HG03159 (cell line): Measurements from ENCODE around the gene CCDC158.
"Not testable (repeated sequence)": the region's sequence is repeated elsewhere in the genome, so short reads cannot be mapped to it uniquely, and the experiment has no call there.

Source experiments
- ATAC-seq: cut with Tn5 transposase; IDR thresholded peaks from one replicate; pipeline ENCODE4 v1.9.1; 2021; ENCODE audit warnings: mild to moderate bottlenecking, moderate library complexity; ENCODE audit not compliant: unreplicated experiment

Gene CCDC158

DNA sequence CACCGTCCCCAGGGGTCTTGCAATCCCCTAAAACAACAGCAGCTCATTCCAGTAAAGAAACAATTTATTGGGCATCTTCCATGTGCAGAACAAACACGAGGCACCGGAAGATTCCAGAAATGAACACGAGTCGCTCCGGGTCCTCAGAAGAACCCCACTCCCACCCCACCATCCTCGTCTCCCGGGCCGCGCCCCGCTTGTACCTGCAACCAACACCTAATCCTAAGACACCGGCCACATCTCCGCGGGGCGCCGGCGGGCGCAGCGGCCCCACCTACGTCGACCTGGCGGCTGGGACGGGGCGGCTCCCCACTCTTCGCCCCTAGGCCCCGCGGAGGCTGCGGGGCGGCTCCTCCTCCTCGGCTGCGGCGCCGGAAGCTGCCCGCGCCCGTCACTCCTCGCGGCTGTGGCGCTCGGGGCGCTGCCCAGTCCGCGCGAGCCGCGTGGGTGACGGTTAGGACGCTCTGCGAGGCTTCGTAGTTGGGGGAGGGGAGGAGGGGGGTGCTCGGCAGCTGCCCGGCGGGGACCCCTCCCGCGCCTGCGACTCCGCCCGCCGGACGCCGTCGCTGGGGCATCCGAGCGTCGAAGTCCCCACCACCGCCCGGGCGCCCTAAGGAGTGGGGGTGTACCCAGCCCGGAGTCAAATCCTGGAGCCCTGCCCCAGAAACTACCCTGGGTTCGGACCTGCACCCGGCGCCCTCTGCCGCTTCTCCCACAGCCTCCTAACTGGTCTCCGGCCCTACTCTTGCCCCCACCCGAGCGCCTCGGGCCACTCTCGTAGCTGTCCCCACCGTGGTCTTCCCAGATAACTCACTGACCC, at the start of gene CCDC158:
Gene CCDC158, minus strand, starts transcription at position 380 of the 820 bp plus-strand sequence. CDS start 17,934 bp downstream, outside the sequence.
- no peak for ATAC-seq

DNA sequence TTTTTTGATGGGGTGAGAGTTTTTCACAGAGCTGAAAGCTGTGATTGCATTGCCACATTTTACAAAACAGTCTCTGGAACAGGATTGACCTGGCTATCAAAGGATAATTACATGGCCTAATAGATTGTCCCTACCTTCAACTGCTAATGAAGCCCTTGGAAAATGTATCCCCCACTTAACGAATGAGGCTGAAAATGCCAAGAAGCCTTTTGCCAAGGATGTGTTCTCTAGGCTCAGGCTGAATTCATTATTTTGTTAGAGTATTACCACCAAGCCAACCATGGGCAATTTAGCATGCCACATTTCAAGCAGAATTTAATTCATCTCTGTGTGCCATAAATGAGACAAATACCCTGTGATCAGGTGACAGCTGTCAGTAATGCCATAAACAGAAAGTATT, 49.6 kb upstream of the CCDC158 start:
- no peak for ATAC-seq

DNA sequence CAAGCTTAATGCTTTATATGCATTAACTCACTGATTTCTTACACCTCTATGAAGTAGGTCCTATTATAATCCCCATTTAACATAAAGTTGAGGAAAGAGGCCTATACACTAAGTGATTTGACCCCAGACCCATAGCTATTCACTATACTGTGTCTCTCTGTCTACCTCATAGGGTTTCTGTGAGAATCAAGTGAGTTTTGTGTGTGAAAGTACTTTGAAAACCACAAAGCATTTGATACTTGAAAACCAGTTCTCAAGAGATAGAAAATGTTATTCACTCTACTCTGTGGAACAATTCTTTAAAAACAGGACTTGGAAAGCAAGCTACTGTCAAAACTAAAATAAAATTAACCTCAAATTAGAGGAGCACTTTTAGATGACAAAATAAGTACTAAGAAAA, 49.1 kb upstream of the CCDC158 start:
- no peak for ATAC-seq

DNA sequence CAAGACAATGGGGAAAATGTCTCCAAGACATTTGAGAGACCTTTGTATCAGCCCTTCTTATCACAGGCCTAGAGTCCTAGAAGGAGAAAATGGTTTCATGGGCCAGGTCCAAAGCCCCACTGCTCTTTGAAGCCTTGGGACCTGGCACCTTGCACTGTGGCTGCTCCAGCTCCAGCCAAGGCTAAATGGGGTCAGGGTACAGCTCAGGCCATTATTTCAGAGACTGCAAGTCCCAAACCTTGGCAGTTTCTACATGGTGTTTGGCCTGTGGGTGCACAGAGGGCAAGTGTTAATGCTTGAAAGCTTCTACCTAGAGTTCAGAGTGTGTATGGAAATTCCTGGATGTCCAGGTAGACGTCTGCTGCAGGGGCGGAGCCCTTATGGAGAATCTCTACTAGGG, 42.6 kb upstream of the CCDC158 start:
- ATAC-seq: no peak

DNA sequence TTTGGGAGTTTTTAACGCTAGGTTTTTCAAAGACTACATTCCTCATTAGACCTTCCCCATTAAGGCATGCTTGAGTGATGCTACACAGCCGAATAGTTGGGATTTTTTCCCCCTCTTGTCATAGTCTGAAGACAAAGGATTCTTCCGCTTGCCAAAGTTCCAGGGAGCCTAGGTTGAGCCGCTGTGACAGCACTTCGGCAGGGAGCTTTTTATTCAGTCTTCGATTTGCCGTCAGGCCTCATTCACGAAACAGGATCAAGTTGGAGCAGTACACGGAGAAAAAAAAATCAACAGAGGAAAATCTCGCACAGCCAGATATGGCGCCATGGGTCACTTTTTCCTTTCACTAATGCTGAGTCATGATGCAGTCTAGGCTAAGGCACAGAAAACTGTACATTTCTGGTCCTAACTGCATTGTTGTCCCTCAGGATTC, 38.4 kb upstream of the CCDC158 start:
- ATAC-seq: no peak

DNA sequence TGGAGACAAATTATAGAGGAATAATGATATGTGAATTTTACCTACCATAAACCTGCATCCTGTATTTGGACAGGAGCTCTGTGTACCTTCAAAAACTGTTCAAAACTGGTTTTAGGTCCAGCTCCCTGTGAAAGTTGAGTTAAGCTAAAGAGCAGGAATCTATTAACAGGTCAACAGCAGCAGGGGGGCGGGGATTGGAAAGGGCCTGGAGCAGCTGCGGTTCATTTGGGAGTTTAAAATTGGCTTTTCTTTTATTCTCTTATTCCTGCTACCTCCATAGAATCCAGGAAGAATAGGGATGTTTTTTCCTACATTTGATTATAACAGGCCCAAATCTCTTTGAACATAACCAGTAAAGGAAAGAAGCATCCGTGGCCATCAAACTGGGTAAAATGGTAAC, 37.9 kb upstream of the CCDC158 start:
- ATAC-seq: no peak

DNA sequence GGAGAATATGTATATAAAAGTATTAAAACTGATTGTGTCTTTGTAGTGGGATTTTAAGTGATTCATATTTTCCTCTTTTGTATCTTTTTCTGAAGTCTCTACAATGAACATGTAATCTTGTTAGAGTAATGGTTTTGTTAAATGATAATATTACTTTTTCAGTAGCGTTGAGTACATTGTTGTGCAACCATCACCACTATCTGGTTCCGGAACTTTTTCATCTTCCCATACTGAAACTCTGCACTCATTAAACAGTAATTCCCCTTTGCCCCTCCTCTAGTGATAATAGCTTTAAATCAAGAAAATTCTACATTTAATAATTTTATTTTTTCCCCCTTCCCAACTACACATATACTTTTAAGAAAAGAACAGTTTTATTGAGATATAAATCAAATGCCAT, 37.4 kb upstream of the CCDC158 start:
- ATAC-seq: no peak

DNA sequence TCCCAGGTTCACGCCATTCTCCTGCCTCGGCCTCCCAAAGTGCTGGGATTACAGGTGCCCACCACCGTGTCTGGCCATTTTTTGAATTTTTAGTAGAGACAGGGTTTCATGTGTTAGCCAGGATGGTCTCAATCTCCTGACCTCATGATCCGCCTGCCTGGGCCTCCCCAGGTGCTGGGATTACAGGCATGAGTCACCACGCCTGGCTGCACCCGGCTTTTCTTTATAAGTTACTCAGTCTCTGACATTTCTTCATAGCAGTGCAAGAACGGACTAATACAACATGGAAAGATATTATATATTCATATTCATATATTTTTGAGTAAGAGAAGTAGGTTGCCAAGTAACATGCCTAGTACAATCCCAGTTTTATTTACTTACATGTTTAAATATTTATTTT, 36.9 kb upstream of the CCDC158 start:
- ATAC-seq: no peak

DNA sequence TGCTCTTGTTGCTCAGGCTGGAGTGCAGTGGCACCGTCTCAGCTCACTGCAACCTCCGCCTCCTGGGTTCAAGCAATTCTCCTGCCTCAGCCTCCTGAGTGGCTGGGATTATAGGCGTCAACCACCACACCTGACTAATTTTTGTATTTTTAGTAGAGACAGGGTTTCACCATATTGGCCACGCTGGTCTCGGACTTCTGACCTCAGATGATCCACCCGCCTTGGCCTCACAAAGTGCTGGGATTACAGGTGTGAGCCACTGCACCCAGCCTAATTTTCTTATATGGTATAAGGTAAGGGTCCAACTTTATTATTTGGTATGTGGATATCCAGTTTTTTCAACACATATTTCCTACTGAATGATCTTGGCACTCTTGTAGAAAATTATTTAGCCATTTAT, 33.1 kb upstream of the CCDC158 start:
- ATAC-seq: not testable (repeated sequence)

DNA sequence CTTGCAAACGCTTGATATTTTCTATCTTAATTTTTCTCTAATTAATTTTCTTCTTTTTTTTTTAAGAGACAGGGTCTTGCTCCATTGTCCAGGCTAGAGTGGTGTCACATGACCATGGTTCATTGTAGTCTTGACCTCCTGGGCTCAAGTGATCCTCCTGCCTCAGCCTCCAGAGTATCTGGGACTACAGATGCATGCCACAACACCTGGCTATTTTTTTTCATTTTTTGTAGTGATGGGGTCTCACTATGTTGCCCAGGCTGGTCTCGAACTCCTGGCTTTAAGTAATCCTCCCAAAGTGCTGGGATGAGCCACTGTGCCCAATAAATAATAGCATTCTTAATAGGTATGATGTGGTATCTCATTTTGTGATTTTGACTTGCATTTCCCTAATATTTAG, 32.3 kb upstream of the CCDC158 start:
- ATAC-seq: no peak

DNA sequence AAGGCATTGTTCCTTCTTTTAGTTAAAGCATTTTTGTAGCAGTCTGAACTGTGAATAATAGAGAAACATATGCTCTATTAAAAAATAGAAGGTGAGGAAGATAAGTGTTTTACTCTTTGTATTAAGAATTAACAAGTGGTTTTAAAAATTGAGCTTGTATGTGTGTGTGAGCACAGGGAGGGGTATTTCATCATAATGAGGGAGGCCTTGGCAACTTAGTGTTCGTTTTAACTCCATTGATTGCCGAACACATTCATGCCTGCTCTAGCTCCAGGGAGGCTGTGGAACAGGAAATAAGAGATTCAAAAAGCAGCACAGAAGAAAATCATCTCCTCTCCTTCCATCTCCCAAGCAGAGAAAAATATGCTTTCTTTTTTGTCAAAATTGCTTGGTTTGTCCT, 28.9 kb upstream of the CCDC158 start:
- ATAC-seq: no peak

DNA sequence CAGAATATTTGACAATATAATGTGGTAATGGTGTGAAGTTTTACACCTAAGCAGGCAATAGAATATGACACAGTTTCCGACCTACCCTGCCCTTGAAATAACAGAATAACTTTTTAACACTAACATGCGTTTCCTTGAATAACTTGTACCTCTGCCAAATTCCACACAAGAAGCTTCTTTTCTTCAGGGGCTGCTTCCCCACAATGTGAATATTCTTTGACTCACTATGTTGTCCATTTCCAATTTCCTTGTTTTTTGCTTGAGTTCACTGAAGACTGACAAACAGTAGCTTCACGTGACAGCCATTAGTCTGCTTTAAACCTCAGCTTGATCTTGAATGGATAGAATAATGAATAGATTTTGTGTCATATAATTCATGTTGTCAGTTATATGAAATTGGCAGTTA, 28.4 kb upstream of the CCDC158 start:
- ATAC-seq: no peak

DNA sequence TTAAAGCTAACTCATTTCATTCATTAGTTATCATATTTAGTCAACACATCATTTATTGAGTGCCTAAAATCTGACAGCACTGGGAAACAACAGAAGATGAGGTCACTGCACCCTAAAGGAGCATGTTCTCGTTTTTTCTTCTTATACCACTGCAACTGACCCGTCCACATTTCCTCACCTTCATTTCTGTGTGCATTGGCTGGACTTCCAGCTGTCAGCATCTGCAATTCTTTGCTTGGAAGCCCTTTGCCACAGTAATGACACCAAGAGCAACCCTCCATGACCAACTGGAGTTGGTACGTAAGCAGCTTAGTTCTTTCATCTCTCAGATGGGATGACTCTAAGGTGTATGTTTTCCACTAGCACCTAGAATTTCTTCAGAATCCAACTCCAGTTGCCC, 27.3 kb upstream of the CCDC158 start:
- no peak for ATAC-seq

DNA sequence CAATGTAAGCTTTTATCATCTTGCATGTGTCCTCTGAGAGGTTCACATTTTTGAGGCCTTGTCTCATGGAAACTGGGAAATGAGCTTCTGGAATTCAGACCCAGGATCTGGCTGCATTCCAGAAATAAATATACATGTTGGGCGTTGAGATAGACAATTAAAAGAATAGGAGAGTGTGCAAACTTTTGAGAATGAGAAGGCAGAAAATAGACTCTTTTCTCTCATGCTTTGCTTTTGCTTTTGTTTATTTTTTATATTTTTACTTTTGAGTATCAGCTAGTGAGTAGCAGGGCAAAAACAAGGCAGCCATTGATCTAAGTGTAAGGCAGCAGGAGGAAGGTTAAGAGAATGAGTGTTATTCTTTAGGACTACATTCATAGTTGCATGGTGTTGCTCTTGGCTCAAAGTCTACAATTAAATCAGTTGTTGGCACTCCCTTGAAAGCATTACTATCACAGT, 26.5 kb upstream of the CCDC158 start:
- no peak for ATAC-seq

DNA sequence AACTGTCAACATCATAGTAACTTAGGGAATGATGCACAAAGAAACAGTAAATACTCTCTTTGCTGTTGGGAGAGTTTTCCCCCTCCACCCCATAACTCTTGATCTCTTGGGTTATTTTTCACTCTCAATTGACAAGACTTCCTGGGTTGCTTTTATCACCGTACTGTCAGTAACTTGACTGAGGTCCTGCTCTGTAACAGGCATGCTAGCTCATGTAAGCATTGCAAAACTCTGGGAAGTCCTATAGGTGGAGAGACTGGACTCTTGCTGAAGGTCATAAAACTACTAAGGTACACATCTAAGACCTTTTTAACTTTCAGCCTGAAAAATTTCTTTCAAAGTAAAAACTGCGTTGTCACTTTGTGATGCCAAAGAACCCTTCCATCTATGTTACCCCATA, 25.0 kb upstream of the CCDC158 start:
- ATAC-seq: no peak

DNA sequence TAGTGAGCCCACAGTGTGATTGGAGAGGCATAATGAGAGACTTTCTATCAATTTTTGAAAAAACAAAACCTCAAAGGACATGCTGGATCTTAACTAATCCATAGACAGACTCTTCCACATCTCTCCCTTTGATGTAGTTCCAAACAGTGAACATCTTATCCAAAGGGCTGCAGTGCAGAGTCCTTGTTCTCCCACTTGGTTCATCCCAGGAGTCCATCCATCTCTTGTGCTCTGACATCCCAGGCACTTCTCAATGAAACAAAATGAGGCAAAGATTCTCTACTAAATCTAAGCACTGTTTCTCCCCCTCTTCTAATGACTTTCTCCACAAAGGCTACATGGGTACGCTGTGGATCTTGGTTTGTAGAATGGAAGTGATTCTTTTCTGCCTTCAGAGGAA, 22.4 kb upstream of the CCDC158 start:
- ATAC-seq: no peak

DNA sequence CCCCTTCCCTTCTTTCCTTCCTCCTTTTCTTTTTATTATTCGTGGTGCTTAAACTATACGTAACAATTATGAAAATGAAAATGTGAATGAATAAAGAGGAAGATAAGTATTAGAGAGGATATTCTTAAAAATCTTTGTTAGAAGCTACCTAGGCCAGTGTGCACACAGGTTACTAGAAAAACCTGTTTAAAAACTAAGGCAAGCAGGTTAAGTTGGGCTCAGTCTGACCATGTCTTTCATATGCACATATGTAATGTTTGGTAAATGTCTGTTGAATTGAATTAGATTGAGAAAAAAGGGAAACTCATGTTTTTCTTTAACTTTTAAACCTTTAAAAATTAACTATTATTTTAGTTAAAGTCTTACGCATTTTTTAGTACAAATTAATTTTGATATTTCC, 21.9 kb upstream of the CCDC158 start:
- ATAC-seq: no peak

DNA sequence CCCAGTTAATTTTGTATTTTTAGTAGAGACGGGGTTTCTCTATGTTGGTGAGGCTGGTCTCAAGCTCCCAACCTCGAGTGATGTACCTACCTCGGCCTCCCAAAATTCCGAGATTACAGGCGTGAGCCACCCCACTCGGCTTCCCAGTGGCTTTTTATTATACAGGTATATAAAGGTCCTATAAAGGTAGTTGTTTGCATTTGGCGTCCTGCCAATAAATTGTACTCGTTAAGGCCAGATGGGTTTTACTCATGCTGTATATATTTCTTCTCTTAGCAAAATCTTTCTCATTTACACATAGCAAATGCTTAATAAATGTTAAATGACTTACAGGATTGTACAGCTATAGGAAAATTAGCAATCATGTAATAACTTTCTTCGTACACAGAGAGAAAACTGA, 20.9 kb upstream of the CCDC158 start:
- no peak for ATAC-seq

DNA sequence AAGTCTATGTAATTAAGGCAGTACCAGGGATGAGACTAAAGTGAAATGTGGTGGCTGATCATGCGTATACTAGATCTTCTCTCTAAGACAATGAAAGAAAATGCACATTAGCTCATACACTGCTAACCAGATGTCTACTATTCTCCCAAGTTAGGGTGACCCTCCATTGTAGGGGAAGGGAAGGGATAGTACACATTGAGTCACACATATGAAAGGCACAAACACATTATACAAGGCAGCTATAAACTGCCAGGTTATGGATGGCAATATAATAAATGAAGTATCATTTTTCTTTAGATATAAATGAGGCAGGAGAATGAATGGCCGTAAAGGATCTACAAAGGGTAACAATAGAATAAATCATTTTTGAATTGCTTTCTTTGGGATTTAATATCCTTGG, 18.6 kb upstream of the CCDC158 start:
- ATAC-seq: no peak

DNA sequence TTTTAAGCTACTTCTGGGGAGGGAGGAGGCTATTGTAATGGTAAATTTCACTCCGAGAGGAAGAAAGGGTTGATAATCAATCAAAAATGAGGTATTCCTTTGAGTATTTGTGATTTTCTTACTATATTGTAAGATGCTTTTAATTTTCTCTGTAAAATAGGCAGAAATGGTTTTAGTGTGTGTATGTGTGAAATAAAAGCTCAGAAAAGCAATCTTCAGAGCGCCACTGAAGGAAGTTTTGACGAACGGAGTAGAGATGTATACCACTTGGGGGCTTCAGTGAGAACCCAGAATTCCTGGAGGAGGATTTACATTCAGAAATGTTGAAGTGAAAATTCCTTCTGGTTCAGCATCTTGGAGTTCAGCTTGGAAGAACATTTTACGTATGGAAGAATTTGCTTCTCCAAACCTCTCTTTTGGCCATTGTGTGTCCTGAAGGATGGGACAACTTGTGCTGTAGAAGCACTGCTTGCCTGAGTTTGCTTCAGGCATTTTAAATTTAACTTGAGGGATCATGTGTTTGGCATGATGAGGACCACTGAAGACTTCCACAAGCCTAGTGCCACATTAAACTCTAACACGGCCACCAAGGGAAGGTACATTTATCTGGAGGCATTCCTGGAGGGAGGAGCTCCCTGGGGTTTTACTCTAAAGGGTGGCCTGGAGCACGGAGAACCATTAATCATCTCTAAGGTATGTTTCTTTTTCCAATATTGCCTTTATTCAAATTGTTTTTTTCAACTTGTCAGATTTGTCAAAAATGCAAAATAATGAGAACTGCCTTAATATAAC, 14.8 kb upstream of the CCDC158 start:
- no peak for ATAC-seq

DNA sequence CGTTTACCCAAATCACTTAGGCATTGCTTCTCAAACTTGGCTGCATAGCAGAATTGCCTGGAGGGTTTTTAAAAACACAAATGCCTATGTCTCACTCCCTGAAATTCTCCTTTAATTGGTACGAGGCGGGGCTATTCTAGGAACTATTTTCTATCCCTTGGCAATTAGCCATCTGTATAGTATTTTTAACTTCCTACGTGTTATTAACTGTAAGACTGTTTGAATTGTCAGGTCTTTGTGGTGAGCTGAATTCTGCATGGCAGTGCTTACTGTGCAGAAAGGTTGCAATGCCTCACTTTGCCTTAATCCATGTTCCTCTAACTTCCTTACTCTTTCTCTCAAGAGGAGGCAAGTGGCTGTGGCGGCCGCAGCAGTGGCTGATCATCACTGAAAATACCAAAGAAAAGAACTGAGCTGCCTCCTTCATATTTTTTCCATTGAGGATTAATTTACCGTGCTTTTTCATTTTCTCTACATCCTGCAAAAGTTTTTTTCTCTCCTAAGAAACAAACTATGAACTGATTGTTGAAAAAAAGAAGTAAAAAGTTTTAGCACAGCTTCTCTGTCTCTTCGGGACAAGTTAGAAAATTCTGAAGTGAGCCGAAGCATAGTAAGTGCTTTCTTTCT, 14.1 kb upstream of the CCDC158 start, which contains the start of gene SHROOM3:
Gene SHROOM3, plus strand, starts transcription at position 329 of the 627 bp plus-strand sequence. CDS start 824 bp downstream, outside the sequence.
- no peak for ATAC-seq
